Measurements from ENCODE around the gene ACTN2. TPM values are rescaled to one million over a fixed set of nuclear protein-coding genes. Genes with fewer than 3 reads are reported as not detected.

Gene ACTN2
- total RNA-seq, 1 donor from 2014 or later: 1.5 TPM

DNA sequence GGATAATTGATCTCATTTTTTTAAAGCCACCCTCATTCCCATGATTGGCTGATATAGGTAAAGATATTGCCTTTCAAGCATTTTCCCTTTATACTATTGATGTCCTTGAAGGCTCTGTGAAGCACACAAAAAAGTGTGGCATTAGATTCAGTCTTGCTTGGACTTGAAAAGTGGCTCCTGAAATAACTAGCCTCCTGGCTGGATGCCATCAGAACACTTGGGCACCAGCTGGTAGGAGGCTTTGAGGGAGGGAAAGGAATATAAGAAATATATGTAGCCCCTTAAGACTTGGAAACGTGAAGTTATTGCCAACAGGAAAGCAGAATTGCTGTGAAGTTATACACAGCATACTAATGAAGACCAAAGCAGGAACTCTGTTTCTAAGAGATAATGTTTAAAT, 122.8 kb downstream of the ACTN2 start:
- Histone ChIP-seq H3K27ac (no peak overlapping the region), H3K4me3 (no peak overlapping the region), H3K9me3 (no peaks in the 10 kb centered on the region), H3K36me3 (peaks cover 0 to 48% of the 10 kb centered on the region in 2 donors), H3K4me1 (no peaks in the 10 kb centered on the region), H3K27me3 (no peaks in the 10 kb centered on the region)
- no peak for DNase-seq (ENCODE audit: extremely low spot score in 2 of 2)
- TF ChIP-seq, protein P1, sequence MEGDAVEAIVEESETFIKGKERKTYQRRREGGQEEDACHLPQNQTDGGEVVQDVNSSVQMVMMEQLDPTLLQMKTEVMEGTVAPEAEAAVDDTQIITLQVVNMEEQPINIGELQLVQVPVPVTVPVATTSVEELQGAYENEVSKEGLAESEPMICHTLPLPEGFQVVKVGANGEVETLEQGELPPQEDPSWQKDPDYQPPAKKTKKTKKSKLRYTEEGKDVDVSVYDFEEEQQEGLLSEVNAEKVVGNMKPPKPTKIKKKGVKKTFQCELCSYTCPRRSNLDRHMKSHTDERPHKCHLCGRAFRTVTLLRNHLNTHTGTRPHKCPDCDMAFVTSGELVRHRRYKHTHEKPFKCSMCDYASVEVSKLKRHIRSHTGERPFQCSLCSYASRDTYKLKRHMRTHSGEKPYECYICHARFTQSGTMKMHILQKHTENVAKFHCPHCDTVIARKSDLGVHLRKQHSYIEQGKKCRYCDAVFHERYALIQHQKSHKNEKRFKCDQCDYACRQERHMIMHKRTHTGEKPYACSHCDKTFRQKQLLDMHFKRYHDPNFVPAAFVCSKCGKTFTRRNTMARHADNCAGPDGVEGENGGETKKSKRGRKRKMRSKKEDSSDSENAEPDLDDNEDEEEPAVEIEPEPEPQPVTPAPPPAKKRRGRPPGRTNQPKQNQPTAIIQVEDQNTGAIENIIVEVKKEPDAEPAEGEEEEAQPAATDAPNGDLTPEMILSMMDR (IDR thresholded peaks at IDR 0.05): no peak
- TF ChIP-seq POLR2AphosphoS5 (IDR thresholded peaks at IDR 0.05; ENCODE audit: insufficient read depth in 1 of 2, low read depth in 1 of 2) (no peak), POLR2A (IDR thresholded peaks at IDR 0.05) (no peak)
- intact Hi-C loops (cut with DNase I): no loop called here

DNA sequence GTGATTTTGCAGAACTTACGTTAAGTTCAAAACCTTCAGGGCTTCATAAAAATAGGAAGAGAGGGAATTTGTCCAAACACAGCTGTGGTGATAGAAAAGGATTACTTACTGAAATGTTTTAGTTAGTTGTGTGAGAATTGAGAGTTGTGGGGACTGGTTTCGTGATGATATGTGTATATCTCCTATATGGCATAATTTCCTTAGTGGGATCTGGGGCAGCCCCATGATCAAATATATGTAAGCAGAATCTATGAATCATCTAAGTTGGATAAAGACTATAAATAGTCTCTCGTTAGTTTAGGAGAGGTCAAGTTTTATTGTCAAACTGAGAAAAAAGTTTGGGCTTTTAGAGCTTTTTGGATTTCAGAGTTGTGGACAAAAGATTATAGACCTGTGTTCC, 123.7 kb downstream of the ACTN2 start:
- Histone ChIP-seq H3K27me3 (no peaks in the 10 kb centered on the region), H3K4me3 (no peak overlapping the region), H3K27ac (no peak overlapping the region), H3K36me3 (peaks cover 0 to 57% of the 10 kb centered on the region in 2 donors), H3K9me3 (no peaks in the 10 kb centered on the region), H3K4me1 (no peaks in the 10 kb centered on the region)
- no peak for DNase-seq (ENCODE audit: extremely low spot score in 2 of 2)
- intact Hi-C loops (cut with DNase I): no loop called here
- TF ChIP-seq POLR2AphosphoS5 (IDR thresholded peaks at IDR 0.05; ENCODE audit: insufficient read depth in 1 of 2, low read depth in 1 of 2): no peak
- TF ChIP-seq, protein P1 (IDR thresholded peaks at IDR 0.05): no peak
- TF ChIP-seq POLR2A (IDR thresholded peaks at IDR 0.05): no peak

DNA sequence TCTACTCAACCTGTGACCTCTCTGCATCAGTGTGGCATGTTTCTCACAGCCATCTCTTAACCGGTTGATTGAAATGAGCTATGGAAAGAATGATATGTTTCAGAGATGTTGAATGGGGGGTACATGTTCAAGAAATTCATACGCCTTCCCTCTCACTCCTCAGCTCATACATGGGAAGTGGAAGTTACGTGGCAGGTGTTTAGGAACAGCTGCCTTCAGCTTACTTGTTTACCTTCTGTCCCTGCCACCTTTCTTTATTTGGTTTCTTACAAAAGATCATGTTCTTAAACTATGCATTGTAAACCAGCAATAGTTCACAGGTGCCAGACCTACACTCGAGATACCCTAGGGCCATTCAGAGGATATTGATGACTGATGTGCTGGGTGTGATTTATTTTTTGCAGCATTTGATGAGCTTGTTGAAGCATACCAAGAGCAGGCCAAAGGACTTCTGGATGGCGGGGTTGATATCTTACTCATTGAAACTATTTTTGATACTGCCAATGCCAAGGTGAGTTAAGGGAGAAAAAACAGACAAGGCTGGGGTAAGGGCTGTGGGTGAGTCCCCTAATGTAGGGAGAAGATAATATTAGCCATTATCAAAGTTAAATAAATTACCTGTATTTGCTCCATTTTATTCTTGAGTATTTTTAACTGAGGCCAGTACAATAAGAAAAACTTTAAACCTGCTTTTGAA, 126.2 kb downstream of the ACTN2 start:
- Histone ChIP-seq H3K36me3 (peaks cover 0 to 64% of the 10 kb centered on the region in 2 donors), H3K4me1 (no peaks in the 10 kb centered on the region), H3K27ac (no peak overlapping the region), H3K27me3 (no peaks in the 10 kb centered on the region), H3K4me3 (no peak overlapping the region), H3K9me3 (no peaks in the 10 kb centered on the region)
- DNase-seq (ENCODE audit: extremely low spot score in 2 of 2): no peak
- TF ChIP-seq POLR2AphosphoS5 (IDR thresholded peaks at IDR 0.05; ENCODE audit: insufficient read depth in 1 of 2, low read depth in 1 of 2) (no peak), POLR2A (IDR thresholded peaks at IDR 0.05) (no peak)
- intact Hi-C loops (cut with DNase I): no loop called here

Other genes starting within 250 kb of the ACTN2 start
- gene LGALS8, start 162.5 kb upstream of the ACTN2 start, total RNA-seq: 38.1 TPM
- 24.1 TPM for gene HEATR1, start 82.0 kb upstream of the ACTN2 start, total RNA-seq
- gene MTR, start 108.8 kb downstream of the ACTN2 start, total RNA-seq: 19.9 TPM